DND-41 (cell line): ENCODE results near the gene MRPL55.
A peak's percentile ranks its signal among the peaks of the same experiment; 100 is the strongest.

Experiments used
- ATAC-seq: fragments of 200-7000 bp; cut with Tn5 transposase; 3 replicates; pipeline ENCODE4 v1.9.1; 2021; ENCODE audit warnings: low read depth; ENCODE audit not compliant: insufficient read depth
- DNase-seq: peaks from one replicate; pipeline ENCODE4 v3.0.0-alpha.2; 2020
- H2AFZ ChIP-seq: 2 replicates; pipeline ENCODE4 v1.6.0; 2012; ENCODE audit warnings: low read depth, low read length
- H3K27ac ChIP-seq: 2 replicates; pipeline ENCODE4 v1.5.1; 2012; ENCODE audit warnings: low read length, inconsistent platforms
- H3K27me3 ChIP-seq: fragments of 200-600 bp; sonication (generic); 2 replicates; pipeline ENCODE4 v1.6.0; 2012; ENCODE audit warnings: low read length, mild to moderate bottlenecking, inconsistent platforms; ENCODE audit not compliant: insufficient read depth, poor library complexity
- H3K36me3 ChIP-seq: 2 replicates; pipeline ENCODE4 v1.5.1; 2012; ENCODE audit warnings: low read length, inconsistent platforms; ENCODE audit not compliant: insufficient read depth
- H3K4me1 ChIP-seq: 2 replicates; pipeline ENCODE4 v1.5.1; 2012; ENCODE audit warnings: mild to moderate bottlenecking, low read length; ENCODE audit not compliant: insufficient read depth
- H3K4me2 ChIP-seq: 2 replicates; pipeline ENCODE4 v1.6.0; 2012; ENCODE audit warnings: mild to moderate bottlenecking, moderate library complexity, low read length, inconsistent platforms; ENCODE audit not compliant: insufficient read depth
- H3K4me3 ChIP-seq, 2 experiments: fragments of 200-600 bp in 1 of 2; shearing (Covaris generic) in 1 of 2; 2 replicates each; pipeline ENCODE4 v1.5.1; 2012 to 2016; ENCODE audit warnings: inconsistent platforms in 2 of 2, low read length in 2 of 2, mild to moderate bottlenecking in 2 of 2, low read depth in 1 of 2, moderate library complexity in 1 of 2
- H3K79me2 ChIP-seq: 2 replicates; pipeline ENCODE4 v1.6.0; 2012; ENCODE audit warnings: low read length, inconsistent platforms; ENCODE audit not compliant: insufficient read depth
- H3K9ac ChIP-seq: 2 replicates; pipeline ENCODE4 v1.6.0; 2012; ENCODE audit warnings: low read depth, mild to moderate bottlenecking, inconsistent platforms, low read length, moderate library complexity
- H3K9me3 ChIP-seq: 2 replicates; pipeline ENCODE4 v1.5.1; 2012; ENCODE audit warnings: low read length, moderate library complexity, mild to moderate bottlenecking, inconsistent platforms; ENCODE audit not compliant: insufficient read depth, severe bottlenecking
- H4K20me1 ChIP-seq: 2 replicates; pipeline ENCODE4 v1.6.0; 2012; ENCODE audit warnings: low read length; ENCODE audit not compliant: insufficient read depth
- CTCF ChIP-seq: IDR thresholded peaks from 2 replicates; pipeline ENCODE4 v1.5.1; 2012; ENCODE audit warnings: borderline replicate concordance, low read length, moderate library complexity, mild to moderate bottlenecking; ENCODE audit not compliant: poor library complexity, severe bottlenecking; ENCODE audit errors: extremely low read depth
- EZH2 ChIP-seq: IDR thresholded peaks from 3 replicates; pipeline ENCODE4 v1.6.1; 2012; ENCODE audit warnings: borderline replicate concordance, low read depth, mild to moderate bottlenecking, moderate library complexity, low read length, inconsistent platforms; ENCODE audit not compliant: severe bottlenecking

Gene MRPL55

GRCh38 chr1:228149406-228150119, 40.5 kb upstream of the MRPL55 start, which contains the start of gene GJC2:
Gene GJC2, plus strand, starts transcription at chr1:228149930. Its CDS starts 7,829 bp downstream, at chr1:228157759.
- Histone ChIP-seq H3K4me3 (no peak within 1 kb of the TSS), H4K20me1 (peaks cover 69% of the 10 kb centered on the region), H3K4me1 (peaks cover under 1% of the 10 kb centered on the region; the same call in 1 of the 2 replicates), H3K27me3 (no peaks in the 10 kb centered on the region), H3K79me2 (peaks cover 29% of the 10 kb centered on the region), H3K36me3 (peaks cover 53% of the 10 kb centered on the region), H3K9ac (no peak within 1 kb of the TSS), H3K27ac (no peak within 1 kb of the TSS), H3K9me3 (no peaks in the 10 kb centered on the region), H2AFZ (no peak within 1 kb of the TSS), H3K4me2 (no peak within 1 kb of the TSS)
- no peak for DNase-seq
- ATAC-seq = no peak
- TF ChIP-seq EZH2 = no peak
- TF ChIP-seq CTCF = no peak

GRCh38 chr1:228148935-228149405, 39.9 kb upstream of the MRPL55 start:
- Histone ChIP-seq H3K4me1 (peaks cover 6% of the 10 kb centered on the region), H3K4me3 (no peak overlapping the region), H3K9me3 (no peaks in the 10 kb centered on the region), H4K20me1 (peaks cover 70% of the 10 kb centered on the region), H3K79me2 (peaks cover 35% of the 10 kb centered on the region), H3K36me3 (peaks cover 58% of the 10 kb centered on the region), H3K9ac (no peak overlapping the region), H2AFZ (no peak overlapping the region), H3K4me2 (no peak overlapping the region), H3K27me3 (no peaks in the 10 kb centered on the region), H3K27ac (no peak overlapping the region)
- TF ChIP-seq CTCF = no peak
- no peak for TF ChIP-seq EZH2
- ATAC-seq (0 out of 3 replicates have a peak, but pooled peaks have one; percentile 6), DNase-seq (no peak)

GRCh38 chr1:228148196-228148861, 39.2 kb upstream of the MRPL55 start:
- Histone ChIP-seq H3K4me2 (no peak overlapping the region), H3K4me3 (no peak overlapping the region), H3K4me1 (peaks cover 13% of the 10 kb centered on the region), H2AFZ (no peak overlapping the region), H3K27me3 (no peaks in the 10 kb centered on the region), H3K27ac (no peak overlapping the region), H3K9ac (no peak overlapping the region), H3K36me3 (peaks cover 61% of the 10 kb centered on the region), H3K79me2 (peaks cover 41% of the 10 kb centered on the region), H3K9me3 (no peaks in the 10 kb centered on the region), H4K20me1 (peaks cover 76% of the 10 kb centered on the region)
- no peak for ATAC-seq
- no peak for DNase-seq
- TF ChIP-seq EZH2 (no peak), CTCF (no peak)
